Activated effector memory CD4-positive, alpha-beta T cell treated with anti-CD3 and anti-CD28 coated beads, Interleukin-2, amount 50 U/mL, for 16 hours (primary cell): ENCODE results near the gene NECTIN2.
"Not testable (repeated sequence)": the region's sequence is repeated elsewhere in the genome, so short reads cannot be mapped to it uniquely, and the experiment has no call there.

Experiments
- DNase-seq: peaks from one replicate; pipeline ENCODE4 v3.0.0-alpha.2; 2020

NECTIN2 gene

DNA sequence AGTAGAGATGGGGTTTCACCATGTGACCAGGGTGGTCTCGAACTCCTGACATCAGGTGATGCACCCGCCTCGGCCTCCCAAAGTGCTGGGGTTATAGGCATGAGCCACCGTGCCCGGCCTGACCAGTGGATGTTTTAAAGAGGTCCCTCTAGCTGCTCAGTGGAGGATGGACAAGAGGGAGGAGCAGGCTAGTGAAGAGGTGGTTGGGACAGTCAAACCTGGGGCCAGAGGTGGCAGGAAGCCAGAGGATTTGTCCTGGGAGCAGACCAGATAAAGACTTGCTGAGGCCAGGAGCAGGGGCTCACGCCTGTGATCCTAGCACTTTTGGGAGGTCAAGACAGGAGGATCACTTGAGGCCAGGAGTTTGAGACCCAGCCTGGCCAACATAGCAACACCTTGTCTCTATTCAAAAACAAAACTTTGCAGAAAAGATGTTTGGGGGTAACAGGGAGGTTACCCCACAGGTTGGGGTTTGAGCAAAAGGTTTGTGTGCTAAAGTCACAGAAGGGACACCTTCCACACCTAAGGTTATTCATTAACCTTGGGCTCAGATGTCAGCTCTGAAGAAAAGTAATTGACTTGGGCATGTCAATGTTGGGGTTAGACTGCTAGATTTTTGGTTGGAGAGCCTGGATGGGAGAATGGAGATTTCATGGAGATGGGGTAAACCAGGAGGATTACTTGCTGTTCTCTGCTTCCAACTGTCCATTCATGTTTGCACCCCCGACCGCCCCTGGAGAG, 28.2 kb upstream of the NECTIN2 start:
- DNase-seq = no peak

DNA sequence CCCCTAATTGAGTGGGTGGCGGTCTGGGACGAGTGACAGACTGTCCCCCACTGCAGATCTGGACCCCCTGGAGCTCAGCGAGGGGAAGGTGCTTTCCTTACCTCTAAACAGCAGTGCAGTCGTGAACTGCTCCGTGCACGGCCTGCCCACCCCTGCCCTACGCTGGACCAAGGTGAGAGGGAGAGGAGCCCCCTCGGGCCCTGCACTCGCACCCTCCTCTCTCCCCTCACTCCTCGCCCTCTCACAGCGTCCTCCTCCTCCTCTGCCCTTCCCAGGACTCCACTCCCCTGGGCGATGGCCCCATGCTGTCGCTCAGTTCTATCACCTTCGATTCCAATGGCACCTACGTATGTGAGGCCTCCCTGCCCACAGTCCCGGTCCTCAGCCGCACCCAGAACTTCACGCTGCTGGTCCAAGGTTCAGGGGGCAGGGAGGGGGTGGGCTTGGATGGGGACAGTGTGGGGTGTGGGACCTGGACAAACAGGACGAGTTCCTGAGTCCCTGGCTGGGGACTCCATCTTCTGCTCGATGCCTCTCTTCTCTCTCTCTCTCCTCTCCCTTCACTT, 27.5 kb upstream of the NECTIN2 start:
- DNase-seq = no peak

DNA sequence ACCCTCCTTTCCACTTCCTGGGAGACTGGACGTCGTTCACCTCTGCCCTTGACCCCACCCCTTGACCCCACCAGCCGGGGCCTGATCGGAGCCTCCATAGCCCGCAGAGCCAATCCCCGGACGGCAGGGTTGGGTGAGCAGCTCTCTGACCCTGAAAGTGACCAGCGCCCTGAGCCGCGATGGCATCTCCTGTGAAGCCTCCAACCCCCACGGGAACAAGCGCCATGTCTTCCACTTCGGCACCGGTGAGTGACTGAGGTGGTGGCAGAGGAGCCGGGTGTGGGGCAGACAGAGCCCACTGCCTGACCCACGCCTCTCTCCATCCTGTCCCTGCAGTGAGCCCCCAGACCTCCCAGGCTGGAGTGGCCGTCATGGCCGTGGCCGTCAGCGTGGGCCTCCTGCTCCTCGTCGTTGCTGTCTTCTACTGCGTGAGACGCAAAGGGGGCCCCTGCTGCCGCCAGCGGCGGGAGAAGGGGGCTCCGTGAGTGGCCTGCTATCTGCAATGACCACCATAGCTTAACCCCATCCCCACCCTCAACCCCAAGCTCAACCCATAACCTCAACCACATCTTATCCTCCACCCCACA, 26.8 kb upstream of the NECTIN2 start:
- DNase-seq = no peak

DNA sequence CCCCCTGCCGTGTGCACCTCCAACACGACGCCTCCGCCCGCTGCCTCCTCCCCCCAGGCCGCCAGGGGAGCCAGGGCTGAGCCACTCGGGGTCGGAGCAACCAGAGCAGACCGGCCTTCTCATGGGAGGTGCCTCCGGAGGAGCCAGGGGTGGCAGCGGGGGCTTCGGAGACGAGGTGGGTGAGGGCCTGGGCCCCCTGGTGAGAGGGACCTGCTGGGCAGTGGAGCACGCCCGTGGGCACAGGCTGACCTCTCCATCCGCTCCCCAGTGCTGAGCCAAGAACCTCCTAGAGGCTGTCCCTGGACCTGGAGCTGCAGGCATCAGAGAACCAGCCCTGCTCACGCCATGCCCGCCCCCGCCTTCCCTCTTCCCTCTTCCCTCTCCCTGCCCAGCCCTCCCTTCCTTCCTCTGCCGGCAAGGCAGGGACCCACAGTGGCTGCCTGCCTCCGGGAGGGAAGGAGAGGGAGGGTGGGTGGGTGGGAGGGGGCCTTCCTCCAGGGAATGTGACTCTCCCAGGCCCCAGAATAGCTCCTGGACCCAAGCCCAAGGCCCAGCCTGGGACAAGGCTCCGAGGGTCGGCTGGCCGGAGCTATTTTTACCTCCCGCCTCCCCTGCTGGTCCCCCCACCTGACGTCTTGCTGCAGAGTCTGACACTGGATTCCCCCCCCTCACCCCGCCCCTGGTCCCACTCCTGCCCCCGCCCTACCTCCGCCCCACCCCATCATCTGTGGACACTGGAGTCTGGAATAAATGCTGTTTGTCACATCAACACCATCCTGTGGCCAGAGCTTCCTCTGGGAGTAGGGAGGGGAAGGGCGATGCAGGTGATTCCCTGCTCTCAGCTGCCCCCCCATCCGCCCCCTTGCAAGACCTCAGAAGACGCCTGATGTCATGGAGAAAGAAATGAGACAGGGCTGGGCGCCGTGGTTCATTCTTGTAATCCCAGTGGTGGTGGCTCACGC, 25.2 kb upstream of the NECTIN2 start:
- DNase-seq = no peak

DNA sequence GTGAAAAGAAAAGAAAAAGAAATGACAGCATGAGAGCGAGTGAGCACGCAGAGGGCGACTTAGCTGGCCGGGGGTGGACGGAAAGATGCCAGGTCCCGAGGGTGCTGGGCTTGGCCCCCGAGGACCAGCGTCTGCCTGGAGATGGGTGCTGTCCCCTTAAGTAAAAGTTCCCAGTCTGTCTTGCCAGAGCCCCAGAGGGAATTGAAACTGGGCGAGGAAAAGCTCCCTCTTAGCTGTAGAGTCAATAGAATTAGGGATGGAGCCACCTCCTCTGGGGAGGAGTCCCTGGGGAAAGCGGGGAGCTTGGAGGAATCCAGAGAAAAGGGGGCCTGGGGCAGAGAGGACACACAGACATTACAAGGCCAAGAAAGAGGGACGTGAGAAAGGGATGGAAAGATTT, 23.9 kb upstream of the NECTIN2 start:
- no peak for DNase-seq

DNA sequence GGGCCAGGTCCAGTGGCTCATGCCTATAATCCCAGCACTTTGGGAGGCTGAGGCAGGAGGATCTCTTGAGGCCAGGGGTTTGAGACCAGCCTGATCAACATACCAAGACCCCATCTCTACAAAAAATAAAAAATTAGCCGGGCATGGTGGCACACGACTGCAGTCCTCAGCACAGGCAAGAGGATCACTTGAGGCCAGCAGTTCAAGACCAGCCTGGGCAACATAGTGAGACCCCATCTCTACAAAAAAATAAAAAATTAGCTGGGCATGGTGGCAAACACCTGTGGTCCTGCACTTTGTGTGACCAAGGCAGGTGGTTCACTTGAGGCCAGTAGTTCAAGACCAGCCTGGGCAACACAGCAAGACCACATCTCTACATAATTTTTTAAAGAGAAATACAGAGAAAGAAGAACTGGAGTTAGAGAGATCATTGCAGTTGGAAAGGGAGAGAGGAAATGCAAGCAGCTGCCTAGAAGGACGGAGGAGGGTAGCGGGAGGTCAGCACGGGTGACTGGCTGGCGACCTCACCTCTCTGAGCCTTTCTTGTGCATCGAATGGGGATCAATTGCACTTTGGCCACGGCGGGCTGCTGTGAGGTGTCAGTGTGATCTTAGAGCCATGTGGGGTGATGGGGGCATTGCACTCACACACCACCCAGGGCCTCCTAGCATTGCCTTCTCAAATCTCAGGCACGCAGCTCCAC, 23.3 kb upstream of the NECTIN2 start:
- no peak for DNase-seq

DNA sequence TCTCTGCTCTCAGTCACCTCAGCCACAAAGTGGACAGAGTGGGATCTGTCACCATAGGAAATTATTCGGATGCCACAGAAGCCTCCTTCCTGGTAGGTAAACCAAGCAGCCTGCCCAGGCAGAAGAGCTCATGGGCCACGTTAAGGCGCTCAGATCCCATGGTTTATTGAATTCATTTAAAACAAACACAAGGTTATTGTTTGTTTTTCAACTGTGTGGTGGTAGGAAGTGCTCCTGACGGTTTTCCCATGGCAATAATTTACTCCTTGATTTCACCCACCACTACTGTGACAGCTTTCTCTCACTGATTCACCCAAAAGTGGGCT, 22.8 kb upstream of the NECTIN2 start:
- no peak for DNase-seq

DNA sequence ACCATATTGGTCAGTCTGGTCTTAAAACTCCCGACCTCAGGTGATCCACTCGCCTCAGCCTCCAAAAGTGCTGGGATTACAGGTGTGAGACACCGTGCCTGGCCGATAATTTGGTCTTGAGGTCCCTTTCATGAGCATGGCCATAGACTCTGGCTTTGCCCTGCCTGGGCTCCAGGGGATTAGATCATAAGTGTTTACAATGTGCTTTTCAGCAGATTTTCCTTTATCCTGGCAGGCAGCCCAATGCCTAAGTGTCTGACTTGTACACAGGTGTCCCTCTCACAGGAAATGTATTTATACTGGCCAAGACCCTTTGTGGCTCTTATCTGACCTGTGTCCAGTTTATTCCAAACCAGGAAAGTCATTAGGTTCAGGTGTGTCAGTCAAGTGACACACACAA, 21.3 kb upstream of the NECTIN2 start:
- no peak for DNase-seq

DNA sequence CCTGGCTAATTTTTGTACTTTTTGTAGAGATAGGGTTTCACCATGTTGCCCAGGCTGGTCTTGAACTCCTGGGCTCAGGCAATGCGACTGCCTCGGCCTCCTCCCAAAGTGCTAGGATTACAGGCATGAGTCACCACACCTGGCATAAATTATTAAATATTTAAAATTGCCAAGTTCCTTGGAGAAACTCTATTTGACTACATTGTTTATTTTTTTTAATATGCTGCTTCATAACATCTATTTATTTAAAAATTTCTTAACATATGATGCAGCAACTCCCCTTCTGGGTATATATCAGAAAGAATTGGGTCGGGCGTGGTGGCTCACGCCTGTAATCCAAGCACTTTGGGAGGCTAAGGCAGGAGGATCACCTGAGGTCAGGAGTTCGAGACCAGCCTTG, 13.2 kb upstream of the NECTIN2 start:
- not testable (repeated sequence) for DNase-seq

DNA sequence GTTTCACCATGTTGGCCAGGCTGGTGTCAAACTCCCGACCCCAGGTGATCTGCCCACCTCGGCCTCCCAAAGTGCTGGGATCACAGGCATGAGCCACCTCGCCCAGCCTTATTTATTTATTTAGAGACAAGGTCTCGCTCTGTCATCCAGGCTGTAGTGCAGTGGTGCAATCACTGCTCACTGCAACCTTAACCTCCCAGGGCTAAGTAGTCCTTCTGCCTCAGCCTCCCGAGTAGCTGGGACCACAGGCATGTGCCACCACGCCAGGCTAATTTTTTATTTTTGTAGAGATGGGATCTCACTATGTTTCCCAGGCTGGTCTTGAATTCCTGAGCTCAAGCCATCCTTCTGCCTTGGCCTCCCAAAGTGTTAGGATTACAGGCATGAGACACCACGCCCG, 11.7 kb upstream of the NECTIN2 start:
- not testable (repeated sequence) for DNase-seq

DNA sequence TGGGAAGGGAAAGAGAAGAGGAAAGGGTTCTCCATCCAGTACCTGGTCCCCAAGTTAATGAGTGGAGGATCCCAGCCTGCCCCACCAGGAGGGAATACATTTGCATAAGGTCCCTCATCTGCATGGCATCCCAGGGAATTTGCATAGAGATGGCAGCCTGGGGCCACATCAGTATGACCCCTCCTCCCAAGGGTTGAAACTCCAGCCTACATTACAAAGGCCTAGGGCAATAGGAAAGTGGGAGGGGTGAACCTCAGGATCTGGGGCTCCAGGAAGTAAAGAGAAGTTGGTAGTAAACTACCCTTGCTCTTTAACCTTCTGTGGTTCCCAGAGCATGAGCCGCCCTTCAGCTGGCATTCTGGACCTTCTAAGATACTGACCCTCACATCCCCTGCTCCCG, 6.8 kb upstream of the NECTIN2 start:
- DNase-seq = no peak

DNA sequence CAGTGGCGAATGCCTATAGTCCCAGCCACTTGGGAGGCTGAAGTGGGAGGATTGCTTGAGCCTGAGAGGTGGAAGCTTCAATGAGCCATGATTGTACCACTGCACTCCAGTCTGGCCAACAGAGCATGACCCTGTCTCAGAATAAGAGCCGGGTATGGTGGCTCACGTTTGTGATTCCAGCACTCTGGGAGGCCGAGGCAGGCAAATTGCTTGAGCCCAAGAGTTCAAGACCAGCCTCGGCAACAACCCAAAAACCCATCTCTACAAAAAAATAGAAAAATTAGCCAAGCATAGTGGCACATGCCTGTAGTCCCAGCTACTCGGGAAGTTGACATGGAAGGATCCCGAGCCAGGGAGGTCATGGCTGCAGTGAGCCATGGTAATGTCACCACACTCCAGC, 5.3 kb upstream of the NECTIN2 start:
- no peak for DNase-seq

DNA sequence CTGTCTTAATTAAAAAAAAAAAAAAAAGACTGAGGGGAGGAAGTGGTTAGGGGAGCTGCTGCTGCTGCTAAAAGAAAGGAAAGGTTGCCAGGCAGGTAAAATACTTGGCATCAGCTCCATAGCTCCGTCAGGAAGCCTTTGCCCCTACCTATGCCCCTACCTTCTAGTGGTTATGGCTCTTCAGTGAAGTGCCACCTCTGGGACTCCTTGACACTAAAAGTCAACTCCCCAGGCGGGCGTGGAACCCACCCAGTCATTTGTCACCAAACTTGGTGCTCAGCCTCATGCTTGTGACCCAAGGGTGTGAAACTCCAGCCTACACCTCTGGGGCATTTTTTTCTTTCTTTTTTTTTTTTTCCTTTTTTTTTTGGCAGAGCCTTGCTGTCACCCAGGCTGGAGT, 4.9 kb upstream of the NECTIN2 start:
- DNase-seq = no peak

DNA sequence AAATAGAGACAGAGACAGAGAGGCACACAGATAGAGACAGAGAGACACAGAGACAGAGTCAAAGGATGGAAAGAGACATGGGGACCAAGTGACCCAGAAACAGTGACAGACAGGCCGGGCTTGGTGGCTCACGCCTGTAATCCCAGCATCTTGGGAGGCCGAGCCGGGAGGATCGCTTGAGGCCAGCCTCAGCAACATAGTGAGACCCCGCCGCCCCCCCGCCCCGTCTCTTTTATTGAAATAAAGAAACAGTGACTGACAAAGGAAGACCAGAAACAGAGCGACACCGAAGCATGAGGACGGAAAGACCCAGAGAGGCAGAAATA, 848 bp upstream of the NECTIN2 start:
- no peak for DNase-seq

DNA sequence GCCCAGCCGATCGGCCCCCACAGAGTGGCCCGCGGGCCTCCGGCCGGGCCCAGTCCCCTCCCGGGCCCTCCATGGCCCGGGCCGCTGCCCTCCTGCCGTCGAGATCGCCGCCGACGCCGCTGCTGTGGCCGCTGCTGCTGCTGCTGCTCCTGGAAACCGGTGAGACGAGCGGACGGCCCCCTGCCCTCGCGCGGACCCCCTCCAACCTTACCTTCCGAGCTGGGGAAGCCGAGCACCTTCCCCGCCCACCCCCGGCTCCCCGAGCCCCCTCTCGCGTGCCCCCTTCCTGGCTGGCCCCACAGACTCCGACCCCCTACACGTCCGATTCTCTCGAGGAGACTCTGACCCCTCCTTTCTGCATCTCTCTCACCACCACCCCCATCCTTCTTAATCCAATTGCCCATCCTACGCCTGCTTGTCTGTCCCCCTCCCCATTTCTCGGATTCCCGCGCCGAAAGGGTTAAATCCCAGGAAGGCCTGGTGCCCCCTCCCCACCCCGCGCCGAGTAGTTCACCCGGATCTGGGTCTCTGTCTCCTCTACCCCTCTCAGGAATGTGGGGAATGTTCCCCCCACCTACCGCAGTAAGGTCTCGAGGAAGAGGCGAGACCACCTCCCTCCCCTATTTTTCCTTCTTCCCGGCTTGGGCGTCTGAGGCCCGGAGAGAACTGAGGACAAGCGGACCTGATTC, 502 bp downstream of the NECTIN2 start:
- no peak for DNase-seq

DNA sequence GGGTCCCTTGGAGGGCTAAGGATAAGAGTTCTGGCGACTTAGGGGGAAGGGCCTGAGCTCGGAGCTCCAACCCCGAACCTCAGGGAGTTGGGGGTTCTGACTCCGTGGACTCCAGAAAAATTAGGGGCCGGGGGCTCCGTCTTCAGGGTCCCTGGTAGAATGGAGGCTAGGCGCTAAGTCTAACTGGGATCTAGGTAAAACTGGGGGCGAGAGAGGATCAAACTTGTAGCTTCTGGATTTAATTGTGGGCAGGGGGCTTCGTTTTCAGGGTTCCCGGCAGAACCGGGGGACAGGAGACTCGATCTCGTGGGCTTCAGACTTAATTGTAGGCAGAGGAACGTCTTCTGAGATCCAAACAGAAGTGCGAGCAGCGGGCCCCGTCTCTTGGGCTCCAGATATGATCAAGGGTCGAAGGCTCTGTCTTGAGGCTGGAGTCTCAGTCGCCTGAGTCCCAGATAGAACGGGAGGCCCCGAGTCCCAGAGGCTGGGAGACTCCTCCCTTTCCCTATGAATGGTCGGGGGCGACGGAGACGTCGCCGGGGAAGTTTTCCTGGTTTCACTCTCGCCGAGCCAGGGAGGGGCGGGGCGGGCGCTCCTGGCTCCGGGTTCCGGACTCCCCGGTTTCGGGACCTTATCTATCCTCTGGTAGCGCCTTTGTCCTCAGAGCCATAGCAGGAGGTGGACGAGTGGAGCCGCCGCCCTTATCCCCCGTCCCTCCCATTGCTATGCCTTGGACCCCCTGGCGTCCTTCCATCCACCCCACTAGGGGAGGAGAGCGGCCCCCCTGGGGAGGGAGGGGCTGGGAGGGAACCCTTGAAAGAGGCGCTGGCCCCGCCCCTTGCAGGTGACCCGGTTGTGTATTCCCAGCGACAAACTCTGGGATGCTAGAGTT, 1.3 kb downstream of the NECTIN2 start:
- no peak for DNase-seq

DNA sequence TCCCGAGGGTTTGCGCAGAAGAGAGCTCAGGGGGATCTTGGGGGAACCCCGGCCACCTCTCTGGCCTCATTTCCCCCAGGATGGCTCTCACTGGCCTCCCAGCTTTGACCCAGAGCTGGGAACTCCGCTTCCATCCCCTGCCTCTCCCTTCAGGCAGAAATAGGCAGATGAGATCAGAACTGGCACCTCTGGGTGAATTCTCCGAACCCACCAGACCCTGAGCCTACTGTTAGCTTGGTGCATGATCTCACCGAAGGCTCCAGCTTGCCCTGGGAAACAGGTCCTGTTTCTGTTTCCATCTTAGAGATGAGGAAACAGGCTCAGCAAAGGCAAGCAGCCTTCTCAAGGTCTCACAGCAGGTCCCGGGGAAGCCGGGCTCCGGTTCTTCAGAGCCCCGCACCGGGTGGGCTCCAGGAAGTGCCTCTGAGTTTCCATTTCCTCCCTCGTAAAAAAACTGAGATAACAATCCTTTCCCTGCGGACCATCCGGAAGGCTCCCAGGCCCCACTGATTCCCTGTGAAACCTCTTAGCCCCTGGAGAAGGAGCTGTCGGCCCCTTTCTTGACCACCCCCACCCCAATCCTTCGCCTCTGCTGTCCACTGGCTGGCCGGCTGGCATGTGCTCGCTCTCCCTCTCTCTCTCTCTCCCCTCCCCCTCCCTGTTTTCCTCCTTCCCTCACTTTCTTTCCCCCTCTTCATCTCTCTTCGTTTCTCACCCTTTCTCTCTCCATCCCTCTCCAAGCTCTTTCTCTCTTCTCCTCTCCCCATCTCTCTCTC, 2.1 kb downstream of the NECTIN2 start:
- no peak for DNase-seq

DNA sequence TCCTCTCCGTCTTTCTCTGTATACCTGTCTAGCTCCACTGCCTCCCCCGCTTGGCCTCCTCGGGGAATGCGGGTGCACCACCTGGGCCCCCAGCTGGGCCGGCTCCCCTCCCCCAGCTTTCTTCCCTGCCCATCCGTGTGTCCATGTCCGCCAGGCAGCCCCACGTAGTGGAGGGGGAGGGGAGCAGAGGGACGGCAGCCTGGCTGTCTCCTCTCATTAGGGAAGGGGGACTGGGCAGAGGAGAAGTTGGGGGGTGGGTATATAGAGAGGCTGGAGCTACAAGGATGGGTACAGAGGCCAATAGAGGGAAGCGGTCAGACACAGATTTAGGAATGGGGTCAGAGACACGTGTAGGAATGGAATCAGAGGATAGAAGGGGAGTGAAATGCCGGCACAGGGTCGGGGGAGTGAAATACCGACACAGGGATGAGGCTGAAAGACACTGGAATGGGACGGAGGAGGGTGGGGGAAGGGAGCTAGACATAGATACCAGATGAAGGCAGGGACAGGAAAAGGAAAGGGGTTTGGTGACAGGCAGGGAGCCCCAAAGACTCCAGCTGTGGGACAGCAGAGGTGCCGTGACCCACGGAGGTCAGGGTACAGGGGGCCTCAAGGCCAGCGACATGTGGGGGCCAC, 2.8 kb downstream of the NECTIN2 start:
- no peak for DNase-seq

DNA sequence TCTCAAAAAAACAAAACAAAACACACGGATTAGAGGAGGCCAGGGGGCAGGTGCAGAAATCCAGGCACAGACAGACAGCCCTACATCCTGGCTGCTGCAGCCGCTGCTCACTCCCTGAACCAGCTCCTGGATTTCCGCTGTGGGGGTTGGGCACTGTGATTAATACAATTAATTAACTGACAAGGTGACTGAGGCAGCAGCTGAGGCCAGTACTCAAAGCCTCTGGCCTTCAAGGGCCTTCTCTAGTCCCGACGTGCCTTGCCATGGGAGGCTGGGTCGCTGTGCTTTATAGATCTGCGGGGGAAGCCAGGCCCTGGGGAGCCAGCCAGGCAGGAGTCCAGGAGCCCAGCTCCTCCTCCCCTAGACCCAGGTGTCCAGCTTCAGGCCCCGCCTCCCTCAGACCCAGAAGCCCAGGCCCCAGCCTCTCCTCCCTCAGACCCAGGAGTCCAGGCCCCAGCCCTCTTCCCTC, 4.6 kb downstream of the NECTIN2 start:
- no peak for DNase-seq

DNA sequence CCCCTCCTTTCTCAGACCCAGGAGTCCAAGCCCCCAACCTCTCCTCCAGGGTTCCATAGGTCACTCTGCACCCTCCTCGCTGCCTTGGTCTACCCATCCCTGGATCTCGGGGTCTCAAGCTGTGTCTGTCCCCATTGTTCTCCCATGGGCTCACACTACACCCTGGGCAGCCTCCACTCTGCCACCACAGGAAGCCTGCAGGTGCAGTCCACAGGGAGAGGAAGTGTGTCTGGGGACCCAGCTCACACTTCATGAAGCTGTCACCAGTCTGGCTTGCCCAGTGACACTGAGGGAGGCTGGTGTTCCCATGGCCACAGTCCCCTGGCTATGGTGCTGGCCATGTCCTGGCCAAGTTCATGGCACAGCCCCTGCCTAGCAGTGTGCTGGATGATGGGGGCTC, 5.3 kb downstream of the NECTIN2 start:
- no peak for DNase-seq
